Measurements from ENCODE around the gene CRYBB1. TPM values are rescaled to one million over a fixed set of nuclear protein-coding genes. Genes with fewer than 3 reads are reported as not detected.

CRYBB1 gene
- total RNA-seq, 2 donors from 2014 or later, result 0.33 to 1.7 TPM

GRCh38 chr22:26586556-26587325 lies 31.1 kb downstream of the CRYBB1 start:
- H3K4me1 Mint-ChIP-seq, result peaks cover 13% of the 10 kb centered on the region
- H3K9ac ChIP-seq (ENCODE audit: extremely low read depth, low read length, poor library complexity, severe bottlenecking), result no peak overlapping the region

GRCh38 chr22:26585104-26585790 lies 32.6 kb downstream of the CRYBB1 start:
- Mint-ChIP-seq H3K36me3 (ENCODE audit: low read depth) (peaks cover 26% of the 10 kb centered on the region), H3K4me3 (no peak overlapping the region), H3K27ac (peak overlapping the region; percentile 81), H3K9me3 (no peaks in the 10 kb centered on the region), H3K27me3 (ENCODE audit: insufficient read depth) (no peaks in the 10 kb centered on the region), H3K4me1 (peaks cover 24% of the 10 kb centered on the region)
- no peak for DNase-seq
- Histone ChIP-seq H3K4me3 (ENCODE audit: low read length) (no peak overlapping the region), H3K9ac (ENCODE audit: extremely low read depth, low read length, poor library complexity, severe bottlenecking) (no peak overlapping the region), H3K9me3 (ENCODE audit: control insufficient read depth, low read length) (peaks cover 5% of the 10 kb centered on the region), H3K36me3 (ENCODE audit: control insufficient read depth, insufficient read depth, low read length) (peaks cover 14% of the 10 kb centered on the region), H3K27ac (ENCODE audit: low read depth, low read length) (no peak overlapping the region), H3K27me3 (ENCODE audit: control insufficient read depth, insufficient read depth, low read length, poor library complexity, severe bottlenecking) (no peaks in the 10 kb centered on the region), H3K4me1 (ENCODE audit: control insufficient read depth, insufficient read depth, low read length) (no peaks in the 10 kb centered on the region)
- WGBS, 2 experiments (ENCODE audit: insufficient coverage in 1 of 2, insufficient read length in 1 of 2), result 85 to 91% methylated on average over 8 to 11 of the region's 11 CpGs
- peak; percentile 30 for TF ChIP-seq CTCF (conservative IDR thresholded peaks at IDR 0.05)

More at GRCh38 chr22:26586556-26587325, 31.1 kb downstream of the CRYBB1 start:
- H3K36me3 ChIP-seq (ENCODE audit: control insufficient read depth, insufficient read depth, low read length), result peaks cover 10% of the 10 kb centered on the region
- H3K27ac Mint-ChIP-seq, result no peak overlapping the region
- H3K9me3 ChIP-seq (ENCODE audit: control insufficient read depth, low read length), result peaks cover 5% of the 10 kb centered on the region
- H3K27ac ChIP-seq (ENCODE audit: low read depth, low read length), result no peak overlapping the region
- H3K36me3 Mint-ChIP-seq (ENCODE audit: low read depth), result peaks cover 26% of the 10 kb centered on the region
- no peaks in the 10 kb centered on the region for H3K9me3 Mint-ChIP-seq
- H3K4me3 ChIP-seq (ENCODE audit: low read length), result no peak overlapping the region
- H3K27me3 Mint-ChIP-seq (ENCODE audit: insufficient read depth), result no peaks in the 10 kb centered on the region
- no peak for DNase-seq
- no peaks in the 10 kb centered on the region for H3K4me1 ChIP-seq (ENCODE audit: control insufficient read depth, insufficient read depth, low read length)
- WGBS, 2 experiments (ENCODE audit: insufficient coverage in 1 of 2, insufficient read length in 1 of 2), result 91 to 96% methylated on average over 2 to 11 of the region's 11 CpGs
- H3K27me3 ChIP-seq (ENCODE audit: control insufficient read depth, insufficient read depth, low read length, poor library complexity, severe bottlenecking), result no peaks in the 10 kb centered on the region
- TF ChIP-seq CTCF (conservative IDR thresholded peaks at IDR 0.05), result no peak
- no peak overlapping the region for H3K4me3 Mint-ChIP-seq

- Histone ChIP-seq H3K36me3 (ENCODE audit: control insufficient read depth, insufficient read depth, low read length) (peaks cover 14% of the 10 kb centered on the region), H3K4me3 (ENCODE audit: low read length) (no peak overlapping the region), H3K27ac (ENCODE audit: low read depth, low read length) (no peak overlapping the region), H3K9me3 (ENCODE audit: control insufficient read depth, low read length) (peaks cover 5% of the 10 kb centered on the region), H3K9ac (ENCODE audit: extremely low read depth, low read length, poor library complexity, severe bottlenecking) (no peak overlapping the region), H3K27me3 (ENCODE audit: control insufficient read depth, insufficient read depth, low read length, poor library complexity, severe bottlenecking) (no peaks in the 10 kb centered on the region), H3K4me1 (ENCODE audit: control insufficient read depth, insufficient read depth, low read length) (no peaks in the 10 kb centered on the region)
- TF ChIP-seq CTCF (conservative IDR thresholded peaks at IDR 0.05), result no peak
- Mint-ChIP-seq H3K36me3 (ENCODE audit: low read depth) (peaks cover 28% of the 10 kb centered on the region), H3K27ac (no peak overlapping the region), H3K27me3 (ENCODE audit: insufficient read depth) (no peaks in the 10 kb centered on the region), H3K4me1 (peaks cover 34% of the 10 kb centered on the region), H3K4me3 (no peak overlapping the region), H3K9me3 (no peaks in the 10 kb centered on the region)
- WGBS, 2 experiments (ENCODE audit: insufficient coverage in 1 of 2, insufficient read length in 1 of 2), result 62 to 67% methylated on average over 3 to 4 of the region's 4 CpGs
- DNase-seq, result no peak
Observed at GRCh38 chr22:26584010-26584409, 33.8 kb downstream of the CRYBB1 start.

Measured in endodermal cell (in vitro differentiated cells).